Measurements from ENCODE around the gene ZNF692.

Gene ZNF692

DNA sequence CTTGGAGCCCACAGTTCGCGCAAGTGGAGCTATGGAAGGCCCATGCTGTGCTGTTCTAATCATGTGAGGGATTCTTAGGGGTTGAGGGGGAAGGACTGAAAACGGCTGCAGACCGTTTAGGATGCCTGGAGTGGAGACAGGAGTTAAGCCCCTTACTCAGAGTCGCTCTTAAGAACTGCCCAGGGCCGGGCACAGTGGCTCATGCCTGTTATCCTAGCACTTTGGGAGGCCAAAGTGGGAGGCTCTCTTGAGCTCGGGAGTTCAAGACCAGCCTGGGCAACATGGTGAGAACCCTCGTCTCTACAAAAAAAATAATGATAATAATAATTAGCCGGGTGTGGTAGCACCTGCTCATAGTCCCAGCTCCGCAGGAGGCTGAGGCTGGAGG is 19.7 kb downstream of the ZNF692 start:
- peak overlapping the region; percentile 92 to 95 for H3K4me3 ChIP-seq
- H3K27me3 ChIP-seq = no peaks in the 10 kb centered on the region
- peaks cover 0 to 5% (median 0%) of the 10 kb centered on the region in 3 donors for H3K36me3 ChIP-seq
- no peak for DNase-seq
- no peaks in the 10 kb centered on the region for H3K9me3 ChIP-seq
- TF ChIP-seq, protein P1, sequence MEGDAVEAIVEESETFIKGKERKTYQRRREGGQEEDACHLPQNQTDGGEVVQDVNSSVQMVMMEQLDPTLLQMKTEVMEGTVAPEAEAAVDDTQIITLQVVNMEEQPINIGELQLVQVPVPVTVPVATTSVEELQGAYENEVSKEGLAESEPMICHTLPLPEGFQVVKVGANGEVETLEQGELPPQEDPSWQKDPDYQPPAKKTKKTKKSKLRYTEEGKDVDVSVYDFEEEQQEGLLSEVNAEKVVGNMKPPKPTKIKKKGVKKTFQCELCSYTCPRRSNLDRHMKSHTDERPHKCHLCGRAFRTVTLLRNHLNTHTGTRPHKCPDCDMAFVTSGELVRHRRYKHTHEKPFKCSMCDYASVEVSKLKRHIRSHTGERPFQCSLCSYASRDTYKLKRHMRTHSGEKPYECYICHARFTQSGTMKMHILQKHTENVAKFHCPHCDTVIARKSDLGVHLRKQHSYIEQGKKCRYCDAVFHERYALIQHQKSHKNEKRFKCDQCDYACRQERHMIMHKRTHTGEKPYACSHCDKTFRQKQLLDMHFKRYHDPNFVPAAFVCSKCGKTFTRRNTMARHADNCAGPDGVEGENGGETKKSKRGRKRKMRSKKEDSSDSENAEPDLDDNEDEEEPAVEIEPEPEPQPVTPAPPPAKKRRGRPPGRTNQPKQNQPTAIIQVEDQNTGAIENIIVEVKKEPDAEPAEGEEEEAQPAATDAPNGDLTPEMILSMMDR (IDR thresholded peaks at IDR 0.05) = no peak
- peak overlapping the region; percentile 100 for H3K27ac ChIP-seq
- peaks cover 0 to 50% (median 28%) of the 10 kb centered on the region in 4 donors for H3K4me1 ChIP-seq
- intact Hi-C loops (cut with DNase I; ENCODE audit: low total_unique reads) = loop anchor here (2.0 kb wide), 1 partner anchor 20 kb away; the partner anchor contains the start of gene ZNF692

DNA sequence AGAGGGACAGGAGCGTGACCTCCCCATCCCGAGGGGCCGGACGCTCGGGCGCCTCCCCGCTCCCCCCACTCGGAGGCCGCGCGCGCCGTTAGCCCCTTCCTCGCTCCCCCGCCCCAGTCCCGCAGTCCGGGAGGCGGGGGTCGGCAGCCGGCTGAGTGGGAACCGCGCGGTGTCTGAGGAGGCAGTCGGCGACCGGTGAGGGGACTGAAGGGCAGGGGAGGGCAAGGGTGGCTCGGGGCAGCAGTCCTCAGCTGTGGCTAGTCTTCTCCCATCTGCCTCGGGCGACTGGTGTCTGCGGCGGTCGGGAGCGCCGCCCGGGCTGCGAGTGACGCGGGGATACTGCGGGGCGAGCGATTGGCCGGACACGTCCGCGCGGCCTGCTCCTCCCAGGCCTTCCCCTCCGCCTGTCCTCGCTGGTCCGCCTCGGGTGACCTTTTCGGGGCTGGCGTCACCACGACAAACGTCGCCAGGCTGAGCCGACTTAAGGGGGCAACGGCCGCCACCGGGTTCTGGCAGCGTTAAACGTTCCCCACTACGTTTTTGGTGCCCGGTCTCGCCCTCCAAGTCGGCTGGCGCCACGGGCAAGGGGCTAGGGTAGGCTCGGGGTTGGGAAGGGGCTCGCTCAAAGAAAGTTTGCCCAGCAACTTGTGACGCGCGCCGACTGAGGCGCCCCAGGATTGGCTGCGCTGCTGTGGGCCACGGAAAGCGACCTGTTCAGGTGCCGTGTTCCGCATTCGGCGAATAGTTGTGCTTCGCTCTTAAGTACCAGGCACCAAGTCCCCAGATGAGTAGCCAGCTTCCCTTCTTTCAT is 20.3 kb downstream of the ZNF692 start:
- peak; percentile 92 to 97 for DNase-seq
- TF ChIP-seq, protein P1 (IDR thresholded peaks at IDR 0.05) = no peak
- H3K9me3 ChIP-seq = no peaks in the 10 kb centered on the region
- H3K27me3 ChIP-seq = no peaks in the 10 kb centered on the region
- intact Hi-C loops (cut with DNase I; ENCODE audit: low total_unique reads) = loop anchor here (2.0 kb wide), 1 partner anchor 20 kb away; the partner anchor contains the start of gene ZNF692
- peaks cover 0 to 50% (median 28%) of the 10 kb centered on the region in 4 donors for H3K4me1 ChIP-seq
- peak overlapping the region; percentile 92 to 95 for H3K4me3 ChIP-seq
- peak overlapping the region; percentile 100 for H3K27ac ChIP-seq
- peaks cover 0 to 5% (median 0%) of the 10 kb centered on the region in 3 donors for H3K36me3 ChIP-seq

DNA sequence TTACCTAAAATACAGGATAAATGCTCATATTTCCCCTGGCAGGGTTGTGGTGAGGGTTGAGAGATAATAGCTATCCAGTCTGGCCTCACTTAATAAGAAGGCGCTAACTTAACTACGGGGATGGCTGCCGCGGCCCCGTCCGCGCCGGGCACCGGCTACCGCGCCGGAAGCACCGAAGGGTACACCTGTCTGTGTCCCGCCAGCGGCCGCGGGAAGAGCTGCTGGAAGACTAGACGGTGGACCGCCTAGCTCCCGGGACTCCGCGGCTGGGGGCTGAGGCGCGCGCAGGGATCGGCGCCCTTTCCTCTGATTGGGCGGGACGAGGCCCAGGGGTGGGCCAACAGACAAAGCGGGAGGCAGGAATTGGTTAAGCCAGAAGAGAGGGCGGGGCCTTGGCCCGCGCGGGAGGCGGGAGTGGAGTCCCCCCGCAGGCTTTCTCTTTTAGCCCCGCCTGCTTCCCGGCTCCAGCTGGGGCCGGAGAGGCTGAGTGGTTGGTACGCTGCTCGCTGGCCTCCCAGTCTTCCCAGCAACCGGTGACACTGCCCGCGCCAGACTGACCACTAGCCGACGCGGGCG is 21.0 kb downstream of the ZNF692 start, which contains the start of gene ZNF672:
Gene ZNF672, plus strand, starts transcription at position 444 of the 576 bp plus-strand sequence. CDS start 9,051 bp downstream, outside the sequence.
- peak within 1 kb of the TSS; percentile 92 to 95 for H3K4me3 ChIP-seq
- H3K9me3 ChIP-seq = no peaks in the 10 kb centered on the region
- intact Hi-C loops (cut with DNase I; ENCODE audit: low total_unique reads) = loop anchor here (2.0 kb wide), 1 partner anchor 21 kb away; the partner anchor contains the start of gene ZNF692
- peaks cover 0 to 45% (median 27%) of the 10 kb centered on the region in 4 donors for H3K4me1 ChIP-seq
- H3K36me3 ChIP-seq = peaks cover 0 to 3% (median 0%) of the 10 kb centered on the region in 3 donors
- peak within 1 kb of the TSS; percentile 100 for H3K27ac ChIP-seq
- H3K27me3 ChIP-seq = peaks cover 0 to 2% of the 10 kb centered on the region in 2 donors
- TF ChIP-seq, protein P1 (IDR thresholded peaks at IDR 0.05) = peak in 1 of 2 experiments; percentile 20
- DNase-seq = peak; percentile 99 to 100

DNA sequence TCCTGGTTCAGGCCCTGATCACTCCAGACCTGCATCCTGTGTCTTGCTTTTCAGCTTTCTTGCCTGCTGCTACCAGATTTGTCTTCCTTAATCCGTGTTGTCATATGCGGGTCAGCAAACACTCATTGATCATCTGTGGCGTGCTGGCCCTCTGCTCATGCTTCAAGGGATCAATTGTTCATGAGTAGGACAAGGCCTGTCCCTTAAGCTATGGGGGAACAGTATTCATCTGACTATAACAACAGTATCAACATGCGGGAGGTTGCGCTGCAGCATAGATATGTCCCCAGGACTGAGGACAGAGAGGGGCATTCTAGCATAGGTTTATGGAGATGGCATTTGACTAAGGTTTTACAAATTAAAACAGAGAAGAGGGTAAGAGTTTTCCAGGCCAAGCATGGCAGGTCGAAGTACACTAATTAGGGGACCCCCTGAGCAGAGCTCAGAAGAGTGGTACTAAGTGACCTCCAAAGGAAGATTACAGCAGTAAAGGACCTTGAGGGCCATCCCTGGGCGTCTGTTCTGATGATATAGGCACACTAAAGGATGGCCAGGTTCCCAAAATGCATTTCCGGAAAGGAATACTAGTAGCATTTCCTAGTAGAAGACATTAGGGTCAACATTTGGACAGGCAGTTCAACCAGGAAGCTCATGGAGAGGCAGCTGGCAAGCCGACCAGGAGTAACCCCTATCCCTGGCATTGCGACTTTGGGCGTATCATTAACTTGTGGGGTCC is 21.7 kb downstream of the ZNF692 start:
- intact Hi-C loops (cut with DNase I; ENCODE audit: low total_unique reads) = no loop called here
- TF ChIP-seq, protein P1 (IDR thresholded peaks at IDR 0.05) = no peak
- H3K36me3 ChIP-seq = no peaks in the 10 kb centered on the region
- H3K9me3 ChIP-seq = no peaks in the 10 kb centered on the region
- peaks cover 0 to 38% (median 21%) of the 10 kb centered on the region in 4 donors for H3K4me1 ChIP-seq
- peak in 1 of 2 donors; percentile 47 for DNase-seq
- peak overlapping the region; percentile 92 to 95 for H3K4me3 ChIP-seq
- peak overlapping the region; percentile 100 for H3K27ac ChIP-seq
- peaks cover 0 to 2% of the 10 kb centered on the region in 2 donors for H3K27me3 ChIP-seq

DNA sequence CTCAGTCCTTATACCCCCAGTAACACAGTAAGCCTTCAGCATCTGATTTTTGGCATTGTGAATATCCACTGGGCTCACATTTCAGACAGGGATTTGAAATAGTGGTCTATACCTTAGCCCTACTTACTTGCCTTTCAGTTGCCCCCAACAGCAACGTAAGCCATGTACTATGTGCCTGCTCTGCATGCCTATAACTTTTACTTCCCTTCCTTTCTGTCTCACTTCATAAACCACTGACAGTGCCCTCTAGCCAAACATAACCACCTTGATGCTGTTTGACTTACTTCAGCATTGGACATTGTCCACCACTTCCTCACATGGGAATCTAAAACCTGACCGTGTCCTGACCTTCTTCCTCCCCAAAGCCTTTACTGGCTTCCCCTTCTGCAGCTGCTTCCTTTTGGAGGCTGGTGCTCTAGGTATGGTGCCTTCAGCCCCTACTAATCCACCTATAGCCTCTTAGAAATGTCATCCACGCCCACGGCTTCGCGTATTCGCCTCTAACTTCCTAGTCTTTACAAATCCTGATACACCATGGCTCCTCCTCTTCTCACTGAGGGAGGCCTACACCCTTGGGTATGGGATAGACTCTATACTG is 24.4 kb downstream of the ZNF692 start:
- H3K9me3 ChIP-seq = no peaks in the 10 kb centered on the region
- DNase-seq = peak in 1 of 2 donors; percentile 34
- intact Hi-C loops (cut with DNase I; ENCODE audit: low total_unique reads) = no loop called here
- peaks cover 0 to 11% (median 7%) of the 10 kb centered on the region in 4 donors for H3K4me1 ChIP-seq
- TF ChIP-seq, protein P1 (IDR thresholded peaks at IDR 0.05) = no peak
- no peak overlapping the region for H3K27ac ChIP-seq
- H3K36me3 ChIP-seq = no peaks in the 10 kb centered on the region
- peaks cover 0 to 2% of the 10 kb centered on the region in 2 donors for H3K27me3 ChIP-seq
- H3K4me3 ChIP-seq = no peak overlapping the region

Data from tibial artery (tissue), 4 donors.